H54 (cell line): ENCODE results near the gene AVP.
"Not testable (repeated sequence)": the region's sequence is repeated elsewhere in the genome, so short reads cannot be mapped to it uniquely, and the experiment has no call there.

ENCODE experiments used
- DNase-seq: peaks from one replicate; pipeline ENCODE4 v3.0.0; 2011; ENCODE audit warnings: low spot score, mixed read lengths; ENCODE audit not compliant: insufficient read length
- FAIRE-seq: peaks from 3 replicates; lab custom pipeline; 2011; peaks lifted over from hg19 to GRCh38; lab: Jason Lieb, UNC
- POLR2A ChIP-seq: IDR thresholded peaks from 2 replicates; pipeline ENCODE4 v1.6.1; 2011; ENCODE audit warnings: low read depth, mild to moderate bottlenecking, low read length

AVP gene

DNA sequence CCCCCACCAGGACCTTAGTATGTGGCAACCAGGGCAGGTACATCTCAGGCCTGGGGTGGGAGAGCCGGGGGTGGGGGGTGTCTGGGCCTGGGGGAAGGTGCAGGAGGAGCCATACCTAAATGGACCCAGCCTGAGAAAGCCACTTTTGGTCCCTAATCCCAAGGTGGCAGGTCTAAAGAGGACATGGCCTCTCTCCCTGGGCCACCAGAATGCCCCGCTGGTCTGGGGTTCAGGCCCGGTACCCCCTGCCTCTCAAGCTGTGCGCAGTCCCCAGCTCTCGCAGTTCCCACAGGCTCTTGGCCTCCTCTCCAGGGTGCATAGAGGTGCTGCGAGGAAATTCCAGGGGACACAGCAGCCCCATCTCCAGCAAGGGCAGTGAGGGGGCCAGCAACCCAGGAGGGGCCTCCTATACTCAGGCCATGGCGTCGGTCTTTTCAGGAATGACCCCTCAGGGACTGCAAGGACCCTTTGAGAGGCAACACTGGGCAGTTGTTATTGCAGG lies 1.1 kb upstream of the AVP start:
- FAIRE-seq (no peak), DNase-seq (no peak)
- TF ChIP-seq POLR2A = no peak

DNA sequence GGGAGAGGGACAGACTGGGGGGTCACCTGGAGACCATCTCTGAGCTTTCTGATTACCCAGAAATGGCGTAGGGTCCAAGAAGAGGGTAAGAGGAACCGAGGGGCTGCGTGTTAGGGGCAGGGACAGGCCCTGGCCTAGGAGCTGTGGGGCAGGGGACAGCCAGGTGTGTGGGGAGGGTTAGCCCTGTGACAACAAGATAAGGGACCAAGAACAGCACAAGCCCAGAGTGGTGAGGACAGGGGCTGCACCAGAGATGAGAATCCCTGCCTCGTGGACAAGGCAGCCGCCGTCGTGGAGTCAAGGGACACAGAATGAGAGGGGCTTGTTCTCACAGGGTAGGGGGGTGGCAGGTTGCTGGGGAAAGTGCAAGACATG lies 449 bp upstream of the AVP start:
- no peak for FAIRE-seq
- DNase-seq = no peak
- no peak for TF ChIP-seq POLR2A

DNA sequence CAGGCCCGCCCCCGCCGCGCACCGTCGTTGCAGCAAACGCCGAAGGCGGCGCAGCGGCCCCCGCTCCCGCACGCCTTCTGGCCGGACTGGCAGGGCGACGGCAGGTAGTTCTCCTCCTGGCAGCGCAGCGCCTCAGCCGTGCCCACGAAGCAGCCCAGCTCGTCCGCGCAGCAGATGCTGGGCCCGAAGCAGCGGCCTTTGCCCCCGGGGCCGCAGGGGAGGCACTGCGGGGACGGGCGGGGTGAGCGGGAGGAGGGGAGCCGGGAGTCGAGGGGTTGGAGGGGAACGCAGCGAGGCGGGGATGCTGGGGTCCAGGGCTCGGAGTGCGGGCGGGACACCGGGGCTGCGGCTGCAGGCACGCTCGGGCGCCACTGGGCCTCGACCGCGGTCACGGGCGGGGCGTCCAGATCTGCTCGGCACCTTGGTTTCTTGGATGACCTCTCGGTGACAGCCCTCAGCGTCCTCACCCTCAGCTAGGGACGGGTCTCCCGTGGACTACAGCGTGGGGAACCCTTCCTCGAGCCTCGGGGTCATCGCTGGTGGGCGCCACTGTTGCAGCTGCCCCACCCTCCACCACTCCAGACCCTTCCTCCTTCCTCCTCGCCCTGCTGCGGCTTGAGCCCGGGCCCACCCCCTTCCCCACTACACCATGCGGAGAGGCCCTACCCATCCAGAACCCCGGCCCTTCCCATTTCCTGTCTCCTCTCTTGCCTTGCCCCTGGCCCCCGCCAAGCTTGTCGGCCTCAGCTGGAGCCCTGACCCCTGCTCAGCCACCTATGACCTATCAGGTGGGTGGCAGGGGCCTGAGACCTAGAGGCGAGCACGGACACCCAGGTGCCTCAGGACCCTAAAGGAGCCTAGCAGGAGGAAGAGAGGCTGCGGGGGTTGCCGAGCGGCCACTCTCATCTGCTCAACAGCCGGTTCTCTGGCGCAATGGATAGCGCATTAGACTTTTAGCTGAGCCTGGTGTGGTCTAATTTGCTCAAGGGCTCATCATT lies 1.3 kb downstream of the AVP start:
- DNase-seq = no peak
- no peak for TF ChIP-seq POLR2A
- FAIRE-seq = no peak

DNA sequence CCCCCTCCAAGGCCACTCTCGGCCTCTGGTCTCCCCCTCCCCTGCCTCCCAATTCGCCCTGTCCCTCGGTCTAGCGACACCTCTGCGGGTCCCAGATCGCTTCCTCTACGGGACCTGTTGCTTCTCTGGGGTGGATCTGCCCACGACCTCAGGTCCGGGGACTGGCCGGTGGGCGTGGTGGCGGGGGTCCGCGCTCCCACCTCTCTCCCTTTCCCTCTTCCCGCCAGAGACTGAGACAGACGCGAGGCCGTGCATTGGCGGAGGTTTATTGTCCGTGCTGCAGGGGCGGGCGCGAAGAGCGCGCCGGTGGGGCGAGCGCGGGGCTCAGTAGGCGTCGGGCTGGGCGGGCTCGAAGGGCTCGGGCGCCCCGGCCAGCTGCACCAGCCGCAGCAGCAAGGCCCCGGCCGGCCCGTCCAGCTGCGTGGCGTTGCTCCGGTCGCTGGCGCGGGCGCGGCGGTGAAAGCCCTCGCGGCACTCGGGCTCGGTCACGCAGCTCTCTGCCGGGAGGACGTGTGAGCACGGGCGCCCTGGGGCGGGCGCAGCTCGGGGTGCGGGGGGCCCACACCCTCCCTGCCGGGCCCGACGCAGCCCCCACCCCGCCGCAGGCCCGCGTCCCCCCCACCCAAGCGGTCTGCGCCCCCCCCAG lies 2.1 kb downstream of the AVP start:
- no peak for FAIRE-seq
- TF ChIP-seq POLR2A = no peak
- DNase-seq = no peak

- DNase-seq (no peak), FAIRE-seq (no peak)
- no peak for TF ChIP-seq POLR2A
Measured at GRCh38 chr20:3081641-3082040, 2.9 kb downstream of the AVP start.

GRCh38 chr20:3080939-3081388 lies 3.6 kb downstream of the AVP start:
- TF ChIP-seq POLR2A = no peak
- peak; percentile 100 for DNase-seq
- FAIRE-seq = peak; percentile 89

DNA sequence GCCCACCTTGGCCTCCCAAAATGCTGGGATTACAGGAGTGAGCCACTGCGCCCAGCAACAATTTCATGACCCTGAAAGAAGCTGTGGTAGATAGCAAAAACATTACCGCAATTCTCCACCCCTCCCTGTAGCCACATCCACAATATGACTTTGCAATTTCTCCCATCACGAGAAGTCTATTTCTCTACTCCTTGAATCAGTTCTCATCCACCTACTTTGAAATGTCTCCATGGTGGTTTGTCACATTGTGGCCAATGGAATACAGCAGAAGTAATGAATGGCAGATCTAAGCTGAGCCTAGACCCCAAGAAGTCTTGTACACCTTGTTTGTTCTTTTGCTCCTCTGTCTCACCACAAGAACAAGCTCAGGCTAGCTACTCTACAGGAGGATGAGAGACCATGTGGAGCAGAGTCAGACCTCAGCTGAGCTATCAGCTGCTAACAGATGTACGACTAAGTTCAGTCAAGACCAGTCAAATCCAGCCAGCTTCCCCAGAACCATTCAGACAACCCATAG lies 6.8 kb downstream of the AVP start:
- no peak for FAIRE-seq

DNA sequence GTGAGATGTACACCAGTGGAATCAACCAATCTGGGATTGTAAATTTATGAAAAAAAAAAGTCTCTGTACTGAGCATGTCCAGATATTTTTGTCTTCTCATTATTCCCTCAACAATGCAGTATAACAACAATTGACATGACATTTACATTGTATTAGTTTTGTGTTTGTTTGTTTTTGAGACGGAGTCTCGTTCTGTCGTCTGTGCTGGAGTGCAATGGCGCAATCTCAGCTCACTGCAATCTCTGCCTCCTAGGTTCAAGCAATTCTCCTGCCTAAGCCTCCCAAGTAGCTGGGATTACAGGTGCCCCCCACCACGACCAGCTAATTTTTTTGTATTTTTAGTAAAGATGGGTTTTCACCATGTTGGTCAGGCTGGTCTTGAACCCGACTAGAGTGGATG lies 9.2 kb downstream of the AVP start:
- not testable (repeated sequence) for FAIRE-seq, DNase-seq

More for the DNA sequence above, 6.8 kb downstream of the AVP start:
- TF ChIP-seq POLR2A = no peak
- DNase-seq = no peak

GRCh38 chr20:3074812-3075211 lies 9.7 kb downstream of the AVP start:
- no peak for TF ChIP-seq POLR2A
- DNase-seq (no peak), FAIRE-seq (no peak)

GRCh38 chr20:3073251-3073643 lies 11.3 kb downstream of the AVP start:
- not testable (repeated sequence) for FAIRE-seq, DNase-seq

GRCh38 chr20:3072530-3073250 lies 11.8 kb downstream of the AVP start:
- no peak for FAIRE-seq
- DNase-seq = no peak
- TF ChIP-seq POLR2A = no peak

- FAIRE-seq (no peak), DNase-seq (no peak)
- TF ChIP-seq POLR2A = no peak
Measured at GRCh38 chr20:3071610-3072529, 12.7 kb downstream of the AVP start, which contains the start of gene OXT. Gene OXT (plus strand): TSS chr20:3071620. CDS start chr20:3071656, 36 bp downstream.

DNA sequence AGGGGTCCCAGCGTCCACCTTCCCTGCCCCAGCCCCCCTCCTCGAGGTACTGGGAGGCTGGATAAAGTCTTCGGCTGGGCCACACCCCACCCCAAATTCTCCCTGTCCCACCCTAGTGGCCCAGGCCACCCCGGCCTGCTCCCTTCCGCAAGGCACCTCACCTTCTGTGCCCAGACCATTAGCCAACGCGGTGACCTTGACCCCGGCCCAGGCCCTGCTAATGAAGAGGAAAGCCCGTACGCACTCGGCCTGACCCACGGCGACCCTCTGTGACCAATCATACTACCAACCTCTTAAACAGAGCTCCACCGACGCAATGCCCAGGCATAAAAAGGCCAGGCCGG lies 13.3 kb downstream of the AVP start:
- FAIRE-seq (no peak), DNase-seq (no peak)
- TF ChIP-seq POLR2A = no peak
